HEK293 (cell line): ENCODE results near the gene HLA-DMA.

Source experiments
- CTCF ChIA-PET: fragments of 350-600 bp; formaldehyde crosslinking; extraction: SDS; loops from one replicate; lab custom pipeline; 2021; ENCODE audit warnings: antibody characterized with exemption; lab: Yijun Ruan, JAX
- POLR2A ChIA-PET: fragments of 300-600 bp; formaldehyde crosslinking; extraction: SDS; loops from one replicate; lab custom pipeline; 2020; ENCODE audit warnings: antibody characterized with exemption, inconsistent platforms; lab: Yijun Ruan, JAX
- H3K27ac ChIP-seq: fragments of 200-500 bp; sonication (Bioruptor generic); 2 replicates; pipeline ENCODE4 v1.5.1; 2014; ENCODE audit warnings: low read depth, low read length, control low read depth, inconsistent platforms; ENCODE audit errors: extremely low read depth
- H3K36me3 ChIP-seq, 2 experiments: fragments of 200-500 bp in 1 of 2; sonication (Bioruptor generic) in 1 of 2; 1 replicate in 1 of 2; 2 replicates in 1 of 2; pipeline ENCODE4 v1.5.1; 2014 to 2017; ENCODE audit warnings: inconsistent platforms in 2 of 2, low read length in 2 of 2; ENCODE audit not compliant: control insufficient read depth in 2 of 2, insufficient read depth in 1 of 2
- H3K4me1 ChIP-seq: fragments of 200-500 bp; sonication (Bioruptor generic); 2 replicates; pipeline ENCODE4 v1.5.1; 2014; ENCODE audit warnings: mild to moderate bottlenecking, low read length, inconsistent platforms; ENCODE audit not compliant: control insufficient read depth, insufficient read depth
- H3K4me3 ChIP-seq: 2 replicates; pipeline ENCODE4 v1.5.1; 2011; ENCODE audit warnings: low read depth, mild to moderate bottlenecking, control low read depth, low read length, moderate library complexity
- H3K9me3 ChIP-seq: fragments of 200-500 bp; sonication (Bioruptor generic); 2 replicates; pipeline ENCODE4 v1.5.1; 2014; ENCODE audit warnings: low read depth, low read length, inconsistent platforms; ENCODE audit not compliant: control insufficient read depth, insufficient read depth
- PRDM1 ChIP-seq: fragments of 450-650 bp; formaldehyde crosslinking; IDR thresholded peaks from 2 replicates; pipeline ENCODE4; 2016; ENCODE audit warnings: missing biosample characterization, missing genetic modification characterization
- YY2 ChIP-seq: fragments of 450-650 bp; formaldehyde crosslinking; IDR thresholded peaks from 2 replicates; pipeline ENCODE4 v1.5.1; 2016; ENCODE audit warnings: missing biosample characterization, missing genetic modification characterization
- ZFP3 ChIP-seq: fragments of 450-650 bp; formaldehyde crosslinking; IDR thresholded peaks from 2 replicates; pipeline ENCODE4 v1.5.1; 2016; ENCODE audit warnings: low read depth, missing biosample characterization, missing genetic modification characterization
- ZFP69B ChIP-seq: fragments of 450-650 bp; formaldehyde crosslinking; IDR thresholded peaks from 2 replicates; pipeline ENCODE4 v1.5.1; 2016; ENCODE audit warnings: missing biosample characterization, missing genetic modification characterization
- ZNF155 ChIP-seq: fragments of 450-650 bp; formaldehyde crosslinking; IDR thresholded peaks from 2 replicates; pipeline ENCODE4 v1.5.1; 2016; ENCODE audit warnings: missing biosample characterization, missing genetic modification characterization
- ZNF335 ChIP-seq: fragments of 450-650 bp; formaldehyde crosslinking; conservative IDR thresholded peaks from 2 replicates; pipeline ENCODE4 v1.5.1; 2016; ENCODE audit warnings: missing biosample characterization, missing genetic modification characterization
- ZNF366 ChIP-seq: fragments of 450-650 bp; formaldehyde crosslinking; conservative IDR thresholded peaks from 2 replicates; pipeline ENCODE4 v1.5.1; 2016; ENCODE audit warnings: missing biosample characterization, missing genetic modification characterization
- ZNF626 ChIP-seq: fragments of 450-650 bp; sonication (Bioruptor Pico); formaldehyde crosslinking; IDR thresholded peaks from 2 replicates; pipeline ENCODE4 v1.5.1; 2018; ENCODE audit warnings: missing biosample characterization, missing genetic modification characterization, inconsistent platforms
- ZNF677 ChIP-seq: fragments of 450-650 bp; IDR thresholded peaks from 2 replicates; pipeline ENCODE4 v1.5.0; 2018; ENCODE audit warnings: missing biosample characterization, mild to moderate bottlenecking, missing genetic modification characterization, moderate library complexity
- ZSCAN16 ChIP-seq: fragments of 450-650 bp; formaldehyde crosslinking; IDR thresholded peaks from 2 replicates; pipeline ENCODE4 v1.5.1; 2016; ENCODE audit warnings: missing biosample characterization, missing genetic modification characterization
- TF ChIP-seq, protein P1 (sequence below): fragments of 450-650 bp; formaldehyde crosslinking; IDR thresholded peaks from 2 replicates; pipeline ENCODE4 v1.5.1; 2017; ENCODE audit warnings: missing biosample characterization, missing genetic modification characterization
- TF ChIP-seq, protein P2 (sequence below): fragments of 450-650 bp; formaldehyde crosslinking; IDR thresholded peaks from 2 replicates; pipeline ENCODE4 v1.5.1; 2017; ENCODE audit warnings: missing biosample characterization, missing genetic modification characterization
- TF ChIP-seq, protein P3 (sequence below): fragments of 450-650 bp; formaldehyde crosslinking; IDR thresholded peaks from 2 replicates; pipeline ENCODE4 v1.5.1; 2017; ENCODE audit warnings: missing biosample characterization, missing genetic modification characterization
- TF ChIP-seq, protein P4 (sequence below): fragments of 450-650 bp; formaldehyde crosslinking; IDR thresholded peaks from 2 replicates; pipeline ENCODE4 v1.5.1; 2016; ENCODE audit warnings: missing biosample characterization, missing genetic modification characterization
- TF ChIP-seq, protein P5 (sequence below): fragments of 450-650 bp; formaldehyde crosslinking; IDR thresholded peaks from 2 replicates; pipeline ENCODE4 v1.5.1; 2016; ENCODE audit warnings: missing biosample characterization, missing genetic modification characterization

The HLA-DMA gene

DNA sequence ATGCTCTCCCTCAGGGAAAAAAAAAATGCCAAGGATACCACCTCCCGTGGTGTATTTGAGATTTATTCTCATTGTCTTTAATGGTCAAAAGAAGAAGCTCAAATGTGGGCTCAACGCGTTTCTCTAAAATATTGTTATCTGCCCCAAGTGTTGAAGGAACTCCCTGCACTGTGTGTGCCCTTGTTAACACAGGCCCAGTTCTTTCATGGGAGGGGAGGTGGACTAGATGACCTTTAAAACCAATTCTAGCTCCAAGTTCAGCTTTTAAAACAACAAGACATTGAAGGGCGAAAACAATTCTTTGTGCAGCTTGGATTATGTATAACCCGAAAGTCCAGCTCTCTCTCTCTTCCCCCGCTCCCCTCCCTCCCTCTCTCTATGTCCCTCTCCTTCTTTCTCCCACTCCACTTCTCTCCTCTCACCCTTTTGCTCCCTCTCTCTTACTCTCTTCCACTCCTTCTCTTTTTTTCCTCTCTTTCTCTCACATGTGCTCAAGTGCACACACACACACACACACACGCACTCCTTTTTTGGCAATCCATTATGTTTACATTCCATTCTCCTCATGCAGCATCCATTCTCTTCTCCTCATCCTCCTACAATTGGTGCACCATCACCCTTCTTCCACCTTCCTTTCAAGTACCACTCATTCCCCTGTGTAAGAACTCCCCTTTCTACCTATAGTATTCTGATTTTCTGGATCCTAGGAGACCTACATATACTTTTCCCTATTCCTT, 20.6 kb downstream of the HLA-DMA start:
- POLR2A ChIA-PET: interaction anchor here (0.5 to 1.3 kb wide), 3 partner anchors 38 to 584 kb away, joined by 3 to 5 read pairs (median 4); no protein-coding TSS in a partner anchor
- no peaks in the 10 kb centered on the region for H3K36me3 ChIP-seq
- H3K4me1 ChIP-seq: no peaks in the 10 kb centered on the region
- H3K4me3 ChIP-seq: no peak overlapping the region
- no peak overlapping the region for H3K27ac ChIP-seq
- CTCF ChIA-PET: interaction anchor here (0.5 to 7.1 kb wide), 19 partner anchors 9 to 215 kb away, joined by 3 to 250 read pairs (median 9); partner anchors contain the start of genes BRD2, HLA-DMA and TAP2
- TF ChIP-seq, protein P1, sequence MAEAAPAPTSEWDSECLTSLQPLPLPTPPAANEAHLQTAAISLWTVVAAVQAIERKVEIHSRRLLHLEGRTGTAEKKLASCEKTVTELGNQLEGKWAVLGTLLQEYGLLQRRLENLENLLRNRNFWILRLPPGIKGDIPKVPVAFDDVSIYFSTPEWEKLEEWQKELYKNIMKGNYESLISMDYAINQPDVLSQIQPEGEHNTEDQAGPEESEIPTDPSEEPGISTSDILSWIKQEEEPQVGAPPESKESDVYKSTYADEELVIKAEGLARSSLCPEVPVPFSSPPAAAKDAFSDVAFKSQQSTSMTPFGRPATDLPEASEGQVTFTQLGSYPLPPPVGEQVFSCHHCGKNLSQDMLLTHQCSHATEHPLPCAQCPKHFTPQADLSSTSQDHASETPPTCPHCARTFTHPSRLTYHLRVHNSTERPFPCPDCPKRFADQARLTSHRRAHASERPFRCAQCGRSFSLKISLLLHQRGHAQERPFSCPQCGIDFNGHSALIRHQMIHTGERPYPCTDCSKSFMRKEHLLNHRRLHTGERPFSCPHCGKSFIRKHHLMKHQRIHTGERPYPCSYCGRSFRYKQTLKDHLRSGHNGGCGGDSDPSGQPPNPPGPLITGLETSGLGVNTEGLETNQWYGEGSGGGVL (tag by site-specific recombination): 0 out of 2 replicates have a peak, but pooled peaks have one; percentile 17
- no peak for TF ChIP-seq ZNF335
- TF ChIP-seq, protein P2, sequence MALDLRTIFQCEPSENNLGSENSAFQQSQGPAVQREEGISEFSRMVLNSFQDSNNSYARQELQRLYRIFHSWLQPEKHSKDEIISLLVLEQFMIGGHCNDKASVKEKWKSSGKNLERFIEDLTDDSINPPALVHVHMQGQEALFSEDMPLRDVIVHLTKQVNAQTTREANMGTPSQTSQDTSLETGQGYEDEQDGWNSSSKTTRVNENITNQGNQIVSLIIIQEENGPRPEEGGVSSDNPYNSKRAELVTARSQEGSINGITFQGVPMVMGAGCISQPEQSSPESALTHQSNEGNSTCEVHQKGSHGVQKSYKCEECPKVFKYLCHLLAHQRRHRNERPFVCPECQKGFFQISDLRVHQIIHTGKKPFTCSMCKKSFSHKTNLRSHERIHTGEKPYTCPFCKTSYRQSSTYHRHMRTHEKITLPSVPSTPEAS (tag by site-specific recombination): peak; percentile 67
- peak; percentile 88 for TF ChIP-seq PRDM1
- 0 out of 2 replicates have a peak, but pooled peaks have one; percentile 23 for TF ChIP-seq ZNF366 (tag by site-specific recombination)
- no peaks in the 10 kb centered on the region for H3K9me3 ChIP-seq

DNA sequence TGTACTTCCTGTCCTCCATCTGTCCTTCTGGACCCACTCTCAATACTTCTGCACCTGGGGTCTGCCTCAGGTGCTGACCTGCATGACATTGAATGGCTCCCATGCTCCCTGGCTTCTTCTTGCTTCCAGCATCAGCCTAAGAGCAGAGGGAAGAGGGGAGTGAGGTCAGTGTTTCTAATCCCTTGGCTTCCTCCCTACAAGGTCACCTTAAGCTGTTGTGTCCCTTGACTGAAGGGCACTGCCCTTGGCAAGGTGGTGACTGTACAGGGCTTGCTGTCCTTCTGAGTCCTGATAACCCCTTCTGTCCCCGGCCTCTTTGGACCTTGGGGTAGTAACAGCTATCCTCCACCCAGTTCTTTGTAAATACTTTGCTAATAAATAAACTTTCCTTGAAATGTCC, 21.7 kb downstream of the HLA-DMA start:
- POLR2A ChIA-PET: no interaction called here

DNA sequence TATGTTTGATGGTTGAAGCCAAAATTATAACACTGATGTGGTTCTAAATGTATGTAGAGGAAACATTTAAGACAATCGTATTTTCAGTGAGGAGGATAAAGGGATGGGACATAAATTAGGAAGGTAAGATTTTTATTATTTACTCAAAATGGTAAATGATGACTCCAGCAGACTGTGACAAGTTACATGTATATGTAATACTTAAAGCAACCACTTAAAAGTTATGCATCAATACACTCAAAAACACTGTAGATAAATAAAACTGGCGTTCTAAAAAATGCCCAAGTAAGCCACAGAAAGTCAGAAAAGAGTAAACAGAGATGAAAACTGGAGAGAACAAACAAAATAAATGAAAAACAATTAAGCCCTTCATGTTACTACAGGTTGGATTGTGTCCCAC, 30.8 kb downstream of the HLA-DMA start:
- Histone ChIP-seq H3K27ac (no peak overlapping the region), H3K9me3 (no peaks in the 10 kb centered on the region), H3K4me1 (no peaks in the 10 kb centered on the region; the same call in 1 of the 2 replicates), H3K36me3 (no peaks in the 10 kb centered on the region; a peak in 1 of 3 replicates), H3K4me3 (no peak overlapping the region)
- TF ChIP-seq YY2 (tag by site-specific recombination) (no peak), ZFP69B (no peak), ZFP3 (no peak)
- TF ChIP-seq, protein P3, sequence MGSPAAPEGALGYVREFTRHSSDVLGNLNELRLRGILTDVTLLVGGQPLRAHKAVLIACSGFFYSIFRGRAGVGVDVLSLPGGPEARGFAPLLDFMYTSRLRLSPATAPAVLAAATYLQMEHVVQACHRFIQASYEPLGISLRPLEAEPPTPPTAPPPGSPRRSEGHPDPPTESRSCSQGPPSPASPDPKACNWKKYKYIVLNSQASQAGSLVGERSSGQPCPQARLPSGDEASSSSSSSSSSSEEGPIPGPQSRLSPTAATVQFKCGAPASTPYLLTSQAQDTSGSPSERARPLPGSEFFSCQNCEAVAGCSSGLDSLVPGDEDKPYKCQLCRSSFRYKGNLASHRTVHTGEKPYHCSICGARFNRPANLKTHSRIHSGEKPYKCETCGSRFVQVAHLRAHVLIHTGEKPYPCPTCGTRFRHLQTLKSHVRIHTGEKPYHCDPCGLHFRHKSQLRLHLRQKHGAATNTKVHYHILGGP (tag by site-specific recombination): no peak
- ChIA-PET CTCF (interaction anchor here (0.9 to 3.8 kb wide), 3 partner anchors 11 to 62 kb away, joined by 3 to 38 read pairs (median 26); no protein-coding TSS in a partner anchor), POLR2A (no interaction called here)

More for the DNA sequence above, 21.7 kb downstream of the HLA-DMA start:
- no peak for TF ChIP-seq ZNF626 (tag by site-specific recombination)
- TF ChIP-seq, protein P4, sequence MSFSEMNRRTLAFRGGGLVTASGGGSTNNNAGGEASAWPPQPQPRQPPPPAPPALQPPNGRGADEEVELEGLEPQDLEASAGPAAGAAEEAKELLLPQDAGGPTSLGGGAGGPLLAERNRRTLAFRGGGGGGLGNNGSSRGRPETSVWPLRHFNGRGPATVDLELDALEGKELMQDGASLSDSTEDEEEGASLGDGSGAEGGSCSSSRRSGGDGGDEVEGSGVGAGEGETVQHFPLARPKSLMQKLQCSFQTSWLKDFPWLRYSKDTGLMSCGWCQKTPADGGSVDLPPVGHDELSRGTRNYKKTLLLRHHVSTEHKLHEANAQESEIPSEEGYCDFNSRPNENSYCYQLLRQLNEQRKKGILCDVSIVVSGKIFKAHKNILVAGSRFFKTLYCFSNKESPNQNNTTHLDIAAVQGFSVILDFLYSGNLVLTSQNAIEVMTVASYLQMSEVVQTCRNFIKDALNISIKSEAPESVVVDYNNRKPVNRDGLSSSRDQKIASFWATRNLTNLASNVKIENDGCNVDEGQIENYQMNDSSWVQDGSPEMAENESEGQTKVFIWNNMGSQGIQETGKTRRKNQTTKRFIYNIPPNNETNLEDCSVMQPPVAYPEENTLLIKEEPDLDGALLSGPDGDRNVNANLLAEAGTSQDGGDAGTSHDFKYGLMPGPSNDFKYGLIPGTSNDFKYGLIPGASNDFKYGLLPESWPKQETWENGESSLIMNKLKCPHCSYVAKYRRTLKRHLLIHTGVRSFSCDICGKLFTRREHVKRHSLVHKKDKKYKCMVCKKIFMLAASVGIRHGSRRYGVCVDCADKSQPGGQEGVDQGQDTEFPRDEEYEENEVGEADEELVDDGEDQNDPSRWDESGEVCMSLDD (tag by site-specific recombination): no peak
- TF ChIP-seq, protein P5, sequence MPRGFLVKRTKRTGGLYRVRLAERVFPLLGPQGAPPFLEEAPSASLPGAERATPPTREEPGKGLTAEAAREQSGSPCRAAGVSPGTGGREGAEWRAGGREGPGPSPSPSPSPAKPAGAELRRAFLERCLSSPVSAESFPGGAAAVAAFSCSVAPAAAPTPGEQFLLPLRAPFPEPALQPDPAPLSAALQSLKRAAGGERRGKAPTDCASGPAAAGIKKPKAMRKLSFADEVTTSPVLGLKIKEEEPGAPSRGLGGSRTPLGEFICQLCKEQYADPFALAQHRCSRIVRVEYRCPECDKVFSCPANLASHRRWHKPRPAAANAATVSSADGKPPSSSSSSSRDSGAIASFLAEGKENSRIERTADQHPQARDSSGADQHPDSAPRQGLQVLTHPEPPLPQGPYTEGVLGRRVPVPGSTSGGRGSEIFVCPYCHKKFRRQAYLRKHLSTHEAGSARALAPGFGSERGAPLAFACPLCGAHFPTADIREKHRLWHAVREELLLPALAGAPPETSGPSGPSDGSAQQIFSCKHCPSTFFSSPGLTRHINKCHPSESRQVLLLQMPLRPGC (tag by site-specific recombination): no peak
- no peak for TF ChIP-seq ZNF677 (tag by site-specific recombination)
- no peak for TF ChIP-seq ZSCAN16
- no peak for TF ChIP-seq ZNF155 (tag by site-specific recombination)
- Histone ChIP-seq H3K4me1 (no peaks in the 10 kb centered on the region), H3K36me3 (no peaks in the 10 kb centered on the region), H3K27ac (no peak overlapping the region), H3K9me3 (no peaks in the 10 kb centered on the region), H3K4me3 (no peak overlapping the region)
- CTCF ChIA-PET: interaction anchor here (0.7 to 7.1 kb wide), 8 partner anchors 8 to 53 kb away, joined by 3 to 250 read pairs (median 10); partner anchors contain the start of gene HLA-DMA
